SK-MEL-5 (cell line): Measurements from ENCODE around the gene MCF2L2. TPM values are rescaled to one million over a fixed set of nuclear protein-coding genes. Genes with fewer than 3 reads are reported as not detected.
"Not testable (repeated sequence)": the region's sequence is repeated elsewhere in the genome, so short reads cannot be mapped to it uniquely, and the experiment has no call there.

Experiments used
- DNase-seq: peaks from one replicate; pipeline ENCODE4 v3.0.0-alpha.2; 2016; ENCODE audit warnings: low read depth, low spot score
- in situ Hi-C: cut with HindIII; loops from 2 replicates; pipeline ENCODE4 v1.10.0; 2016; ENCODE audit warnings: low sequenced_read_pairs, high pct_unique_total_duplicates, low pct_unique_long_range_greater_than_20kb
- total RNA-seq: library from RNA; depleted of rRNA; stranded (reverse); fragments of >200 nt; shearing (Covaris generic); gene quantifications from 2 replicates; pipeline ENCODE4 v1.2.3, GENCODE V29; 2014

MCF2L2 gene
- total RNA-seq, 1 experiment from 2014 or later: 0.79 TPM

DNA sequence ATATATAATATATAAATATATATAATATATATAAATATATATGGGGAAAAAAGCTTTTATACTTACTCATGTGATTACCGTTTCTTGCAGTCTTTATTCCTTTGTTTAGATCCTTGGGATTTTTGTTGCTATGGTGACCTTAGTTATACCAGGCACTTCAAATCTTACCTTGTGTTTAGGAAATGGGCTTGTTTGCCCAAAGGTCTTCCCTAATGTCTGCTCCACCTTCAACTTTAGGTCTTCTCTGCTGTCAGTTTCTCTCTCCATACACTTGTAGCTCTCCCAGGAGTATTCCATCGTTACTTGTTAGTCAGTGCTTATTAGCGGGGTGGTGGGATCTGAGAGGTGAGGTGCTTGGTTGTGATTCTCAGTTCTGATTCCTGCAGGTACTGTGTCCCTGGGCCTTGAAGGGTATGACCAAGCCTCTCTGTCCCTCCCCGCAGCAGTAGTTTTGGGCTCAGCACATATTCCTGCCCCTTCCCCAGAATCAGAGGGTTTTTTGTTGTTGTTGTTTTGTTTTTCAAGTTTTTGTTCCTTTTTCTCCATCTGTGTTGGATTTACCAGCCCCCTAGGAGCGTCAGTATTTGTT lies 256.3 kb downstream of the MCF2L2 start:
- no peak for DNase-seq
- in situ Hi-C loops: no loop called here

DNA sequence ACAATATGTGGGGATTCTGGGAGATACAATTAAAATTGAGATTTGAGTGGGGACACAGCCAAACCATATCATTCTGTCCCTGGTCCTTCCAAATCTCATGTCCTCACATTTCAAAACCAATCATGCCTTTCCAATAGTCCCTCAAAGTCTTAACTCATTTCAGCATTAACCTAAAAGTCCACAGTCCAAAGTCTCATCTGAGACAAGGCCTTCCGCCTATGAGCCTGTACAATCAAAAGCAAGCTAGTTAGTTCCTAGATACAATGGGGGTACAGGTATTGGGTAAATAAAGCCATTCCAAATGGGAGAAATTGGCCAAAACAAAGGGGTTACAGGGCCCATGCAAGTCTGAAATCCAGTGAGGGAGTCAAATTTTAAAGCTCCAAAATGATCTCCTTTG lies 260.4 kb downstream of the MCF2L2 start:
- in situ Hi-C loops, DNase-seq: not testable (repeated sequence)

DNA sequence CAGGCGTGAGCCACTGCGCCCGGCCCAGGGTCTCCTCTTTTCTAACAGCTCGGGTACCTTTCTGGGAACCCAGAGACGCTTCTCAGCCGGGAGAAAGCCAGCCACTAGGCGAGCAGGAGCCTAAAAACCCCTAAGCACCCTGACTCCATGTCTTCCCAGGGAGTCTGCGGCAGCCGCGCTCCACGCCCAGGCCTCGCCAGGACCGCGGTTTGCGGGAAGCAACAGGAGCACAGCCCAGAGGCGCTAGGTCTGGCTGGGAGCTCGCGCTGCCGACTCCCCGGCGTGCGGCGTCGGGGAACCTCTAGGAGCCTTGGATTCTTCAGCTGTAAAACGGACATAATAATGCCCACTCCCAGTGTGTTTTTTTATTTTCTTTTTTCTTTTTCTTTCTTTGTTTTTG lies 264.9 kb downstream of the MCF2L2 start:
- DNase-seq: no peak
- in situ Hi-C loops: no loop called here

DNA sequence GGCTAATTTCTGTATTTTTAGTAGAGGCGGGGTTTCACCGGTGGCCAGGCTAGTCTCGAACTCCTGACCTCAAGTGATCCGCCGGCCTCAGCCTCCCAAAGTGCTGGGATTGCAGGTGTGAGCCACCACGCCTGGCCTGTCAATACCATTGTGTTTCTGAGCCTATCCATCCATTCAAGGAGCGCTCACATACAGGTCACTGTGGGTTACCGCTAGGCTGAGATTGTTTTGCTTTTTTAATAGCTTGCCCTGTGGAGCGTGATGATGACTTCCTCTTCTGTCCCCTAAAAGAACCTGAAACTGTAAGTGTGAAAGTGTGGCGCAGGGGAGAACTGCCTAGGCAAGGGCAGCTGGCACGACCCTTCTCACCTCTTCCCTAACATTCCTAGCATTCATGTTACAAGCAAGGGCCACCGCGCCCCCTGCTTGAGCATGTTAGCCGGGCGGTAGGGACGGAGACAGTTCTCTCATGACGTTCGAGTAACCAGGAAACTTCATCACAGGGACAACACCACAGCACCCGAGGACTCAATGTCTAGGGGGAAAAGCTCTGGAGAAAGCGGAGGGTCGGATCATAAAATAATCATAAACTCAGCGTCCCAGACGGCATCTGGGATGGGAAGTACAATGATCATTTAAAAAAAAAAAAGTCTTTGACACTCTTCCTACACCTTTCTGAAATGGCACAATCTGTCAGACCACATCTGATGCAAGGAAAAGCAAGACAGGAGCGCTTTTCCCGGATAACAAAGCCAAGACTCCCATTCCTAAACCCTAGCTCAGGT lies 266.7 kb downstream of the MCF2L2 start:
- in situ Hi-C loops: no loop called here
- DNase-seq: no peak

DNA sequence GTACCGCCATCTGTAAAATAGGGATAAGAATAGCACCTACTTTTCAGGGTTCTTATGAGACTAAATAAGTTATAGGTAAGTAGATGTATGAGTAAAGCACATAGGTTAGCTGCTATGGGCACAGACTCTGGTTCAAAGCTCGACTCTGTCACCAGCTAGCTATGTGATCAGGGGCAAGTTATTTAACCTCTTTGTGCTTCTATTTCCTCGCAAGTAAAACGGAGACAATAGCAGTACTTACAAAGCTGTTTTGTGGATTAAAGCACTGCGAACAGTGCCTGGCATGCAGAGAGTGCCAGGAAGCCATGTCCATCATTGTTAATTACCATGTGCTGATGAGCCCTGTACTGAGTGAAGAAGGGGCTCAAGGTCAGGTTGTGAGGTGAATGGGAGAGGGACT lies 267.8 kb downstream of the MCF2L2 start:
- in situ Hi-C loops: no loop called here
- DNase-seq: no peak

DNA sequence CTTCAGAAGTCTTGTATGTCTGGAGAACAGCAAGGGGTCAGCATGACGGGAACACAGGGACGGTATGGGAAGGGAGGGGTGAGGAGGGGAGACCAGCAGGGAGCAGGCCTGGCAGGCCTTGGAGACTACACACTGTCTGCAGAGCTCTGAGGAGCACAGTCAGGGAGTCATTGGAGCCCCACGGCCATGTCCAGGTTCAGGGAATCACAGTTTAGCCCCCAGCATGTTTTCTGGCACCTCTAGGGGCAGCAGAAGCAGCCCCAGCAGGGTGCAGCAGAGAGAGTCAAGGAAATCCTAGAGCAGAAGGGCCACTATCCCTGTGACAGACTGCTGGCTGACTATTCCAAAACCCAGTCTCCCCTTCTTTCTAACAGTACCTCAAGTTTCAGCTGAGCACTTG lies 269.1 kb downstream of the MCF2L2 start:
- peak; percentile 26 for DNase-seq
- in situ Hi-C loops: no loop called here

DNA sequence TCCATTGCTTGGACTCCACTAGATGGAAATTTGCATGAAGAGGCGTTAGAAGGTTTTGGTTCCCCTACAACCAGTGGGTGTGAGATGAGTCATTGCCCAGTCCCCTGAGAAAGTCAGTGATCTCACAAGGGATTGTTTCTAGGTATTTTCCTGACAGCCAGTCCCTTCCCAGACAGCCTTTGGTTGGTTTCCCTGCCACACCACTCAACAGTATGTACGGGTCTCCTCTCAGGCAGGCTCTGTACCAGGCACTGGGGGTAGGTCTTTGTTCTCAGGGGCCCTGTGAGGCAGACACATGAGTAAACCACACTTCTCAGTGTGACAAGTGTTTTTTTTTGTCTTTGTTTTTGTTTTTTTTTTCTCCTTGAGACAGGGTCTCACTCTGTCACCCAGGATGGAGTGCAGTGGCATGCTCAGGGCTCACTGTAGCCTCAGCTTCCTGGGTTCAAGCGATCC lies 269.8 kb downstream of the MCF2L2 start:
- in situ Hi-C loops: no loop called here
- peak; percentile 16 for DNase-seq

DNA sequence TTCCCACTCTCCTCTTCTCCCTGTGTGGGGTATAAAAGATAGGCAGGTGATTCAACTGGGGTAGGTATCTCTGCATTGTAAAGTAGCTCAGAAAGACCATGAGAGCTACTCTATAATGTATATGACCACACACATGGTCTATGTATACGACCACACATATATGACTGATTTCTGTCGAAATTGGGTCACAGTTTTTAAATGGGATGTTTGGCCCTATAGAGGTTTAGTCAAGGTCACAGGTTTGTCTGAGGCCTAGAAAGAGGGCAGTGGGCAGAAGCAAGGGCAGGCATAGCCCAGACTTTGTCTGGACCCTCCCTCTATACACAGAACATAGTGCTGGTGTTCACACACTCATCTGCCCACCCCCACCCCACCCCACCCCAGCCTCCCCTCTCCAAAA lies 270.3 kb downstream of the MCF2L2 start:
- no peak for DNase-seq
- in situ Hi-C loops: no loop called here

DNA sequence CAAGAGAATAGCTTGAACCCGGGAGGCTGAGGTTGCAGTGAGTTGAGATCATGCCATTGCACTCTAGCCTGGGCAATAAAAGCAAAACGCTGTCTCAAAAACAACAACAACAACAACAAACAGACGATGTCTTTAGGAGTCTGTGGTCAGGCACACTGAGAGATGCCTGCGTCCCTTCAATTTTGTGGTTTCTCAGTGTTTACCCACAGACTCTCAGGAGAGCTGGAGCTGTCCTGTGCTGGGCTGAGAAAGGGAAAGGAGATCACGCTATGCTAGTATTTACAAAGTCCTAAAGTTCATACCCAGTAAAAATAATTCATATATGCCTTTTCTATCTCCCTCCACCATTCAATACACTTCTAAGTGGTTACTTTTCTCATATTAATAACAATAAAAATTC lies 272.2 kb downstream of the MCF2L2 start:
- DNase-seq: no peak

DNA sequence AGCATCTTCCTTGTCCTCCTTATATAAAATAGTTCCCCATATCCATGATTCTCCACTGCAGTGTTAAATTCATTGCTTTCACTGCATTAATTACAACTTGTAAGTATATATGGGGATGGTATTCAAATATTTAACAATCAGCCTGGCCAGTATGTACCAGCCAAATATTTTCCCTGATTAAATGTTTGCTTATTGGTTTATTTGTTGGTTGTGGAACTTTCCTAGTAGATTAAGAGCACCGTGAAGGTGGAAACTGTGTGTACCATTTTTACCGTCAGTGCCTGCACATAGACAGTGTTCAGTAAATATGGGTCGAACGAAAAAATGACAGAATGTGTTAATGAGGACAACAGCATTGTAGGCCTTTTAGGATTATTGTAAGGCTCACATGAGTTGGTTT lies 272.9 kb downstream of the MCF2L2 start:
- in situ Hi-C loops: no loop called here
- DNase-seq: no peak

More for the DNA sequence above, 272.2 kb downstream of the MCF2L2 start:
- in situ Hi-C loops: no loop called here

DNA sequence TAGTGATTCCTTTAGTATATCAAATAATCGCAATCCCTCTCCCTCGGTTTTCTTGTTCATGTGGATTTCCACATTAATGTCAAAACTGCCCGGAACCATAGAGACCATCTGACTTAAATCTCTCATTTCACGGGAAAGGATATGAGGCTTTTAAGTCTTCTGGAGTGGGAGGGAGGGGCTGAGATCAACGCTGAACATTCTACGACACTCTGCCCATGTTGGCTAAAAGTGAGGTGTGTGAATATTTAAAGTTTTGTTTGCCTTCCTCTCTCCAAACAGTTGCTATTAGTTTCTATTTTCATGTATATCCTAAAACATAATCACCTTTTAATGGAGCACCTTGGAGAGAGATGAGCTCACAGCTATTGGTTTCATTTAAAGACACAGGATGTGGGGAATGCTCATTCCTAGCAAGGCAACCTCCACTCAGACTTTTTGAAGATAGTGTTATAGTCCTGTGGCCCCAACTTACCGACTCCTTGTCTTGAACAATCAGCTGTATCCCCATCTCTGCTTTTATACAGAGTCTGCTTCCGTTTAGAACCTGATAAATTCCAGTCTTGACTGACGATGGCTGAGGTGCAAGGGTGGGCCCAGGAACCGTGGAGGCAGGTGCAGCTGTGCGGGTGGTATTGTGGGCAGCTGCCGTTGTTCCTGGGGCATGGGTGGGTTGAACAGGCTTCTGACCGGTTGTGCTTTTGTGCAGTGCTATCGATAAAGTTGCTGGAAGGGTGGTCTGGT lies 275.0 kb downstream of the MCF2L2 start:
- in situ Hi-C loops: no loop called here
- no peak for DNase-seq

DNA sequence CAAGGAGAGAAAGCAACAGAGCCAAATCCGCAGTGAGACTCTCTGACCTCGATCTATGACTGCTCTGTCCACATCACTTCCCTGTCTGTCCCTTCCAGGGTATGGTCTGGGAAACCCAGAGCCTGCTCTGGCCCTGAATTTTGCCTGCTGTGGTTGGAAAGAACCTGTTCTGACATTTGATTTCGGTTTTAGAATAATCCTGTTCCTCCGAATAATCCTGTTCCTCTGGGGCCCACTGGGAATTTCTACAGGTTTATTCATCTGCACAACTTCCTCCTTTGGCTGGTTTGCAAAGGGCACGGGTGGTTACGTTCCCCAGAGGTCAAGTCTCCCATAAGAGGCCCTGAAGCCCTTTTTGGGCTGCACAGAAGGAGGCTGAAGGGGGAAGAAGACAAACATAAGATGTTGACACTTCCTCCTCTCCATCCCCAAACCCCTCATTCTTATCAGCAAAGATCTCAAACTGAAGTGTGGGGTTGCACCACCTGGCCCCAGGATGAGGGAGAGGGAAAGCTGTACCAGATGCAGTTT lies 276.5 kb downstream of the MCF2L2 start:
- in situ Hi-C loops: no loop called here
- DNase-seq: no peak

DNA sequence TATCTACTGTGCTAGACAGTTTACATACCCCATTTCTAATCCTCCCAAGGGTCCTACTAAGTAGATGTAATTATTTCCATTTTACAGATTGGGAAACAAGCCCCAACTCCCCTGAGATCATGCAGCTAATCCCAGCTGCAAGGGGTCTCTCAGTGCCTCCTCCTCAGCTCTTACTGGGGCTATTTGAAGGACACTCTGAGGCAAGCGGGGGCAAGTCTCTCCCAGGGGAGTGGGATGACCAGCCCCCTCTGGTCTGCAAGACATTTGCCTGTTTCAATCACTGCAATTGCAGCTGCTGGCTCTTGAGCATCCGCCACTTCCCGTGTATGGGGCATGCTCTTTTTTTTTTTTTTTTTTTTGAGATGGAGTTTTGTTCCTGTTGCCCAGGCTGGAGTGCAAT lies 277.3 kb downstream of the MCF2L2 start:
- no peak for DNase-seq
- in situ Hi-C loops: no loop called here

DNA sequence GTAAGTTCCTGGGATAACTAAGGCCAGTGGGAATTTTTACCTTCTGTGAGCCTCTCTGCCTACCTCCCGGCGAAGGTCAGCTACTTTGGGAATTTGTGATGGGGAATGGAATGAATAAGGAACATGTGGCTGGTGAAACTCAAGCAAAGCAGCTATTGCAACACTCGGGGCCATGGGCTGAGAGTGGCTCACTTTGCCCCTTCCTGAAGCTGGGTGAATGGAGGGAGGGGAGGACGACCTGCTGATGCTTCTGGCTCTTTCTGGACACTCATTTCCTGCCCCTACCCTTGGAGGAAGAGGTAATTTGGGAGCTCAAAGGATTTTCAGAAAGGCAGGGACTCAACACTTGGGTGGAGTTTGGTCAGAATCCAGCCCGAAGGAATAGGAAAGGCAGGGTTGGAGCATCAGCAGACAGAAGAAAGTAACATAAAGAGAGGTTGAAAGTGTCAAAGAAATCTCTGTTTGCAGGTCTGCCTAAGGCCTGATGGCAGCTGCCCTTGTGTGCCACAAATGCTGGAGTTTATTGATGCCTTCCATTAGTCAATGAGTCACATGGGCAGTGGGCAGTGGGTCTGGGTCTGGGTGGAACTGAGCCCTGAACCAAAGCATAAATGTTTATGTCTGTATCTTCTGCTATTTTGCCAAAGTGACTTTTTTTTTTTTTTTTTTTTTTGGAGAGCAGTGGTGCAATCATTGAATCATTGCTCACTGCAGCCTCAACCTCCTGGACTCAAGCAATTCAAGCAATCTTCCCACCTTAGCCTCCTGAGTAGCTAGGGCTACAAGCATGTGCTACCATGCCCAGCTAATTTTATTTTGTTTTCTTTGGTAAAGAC lies 278.3 kb downstream of the MCF2L2 start:
- in situ Hi-C loops: no loop called here
- DNase-seq: peak; percentile 87

DNA sequence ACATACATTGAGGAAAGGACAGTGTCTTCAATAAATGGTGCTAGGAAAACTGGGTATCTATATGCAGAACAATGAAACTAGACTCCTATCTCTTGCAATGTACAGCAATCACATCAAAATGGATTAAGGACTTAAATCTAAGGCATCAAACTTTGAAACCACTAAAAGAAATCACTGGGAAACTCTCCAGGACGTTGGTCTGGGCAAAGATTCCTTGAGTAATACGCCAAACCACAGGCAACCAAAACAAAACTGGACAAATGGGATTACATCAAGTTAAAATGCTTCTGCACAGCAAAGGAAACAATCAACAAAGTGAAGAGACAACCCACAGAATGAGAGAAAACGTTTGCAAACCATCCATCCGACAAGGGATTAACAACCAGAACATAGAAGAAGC lies 280.4 kb downstream of the MCF2L2 start:
- DNase-seq: no peak
- in situ Hi-C loops: no loop called here

DNA sequence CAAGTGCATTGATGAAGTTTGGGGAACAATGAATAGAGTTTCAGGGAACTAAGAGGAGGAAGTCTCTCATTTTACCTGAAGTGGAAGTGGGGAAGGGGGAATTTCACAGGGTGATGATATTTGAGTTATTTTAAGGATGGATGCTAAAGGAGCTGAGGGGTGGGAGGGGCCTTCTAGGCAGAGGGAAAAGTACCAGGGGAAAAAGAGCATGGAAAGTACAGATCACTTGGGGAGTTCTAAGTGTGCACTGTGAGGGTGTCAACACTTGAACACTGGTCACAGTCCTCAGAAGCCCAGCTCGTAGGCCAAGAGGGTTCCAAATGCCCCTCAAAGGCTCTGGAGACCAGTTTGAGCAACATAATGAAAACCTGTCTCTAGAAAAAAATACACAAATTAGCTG lies 284.1 kb downstream of the MCF2L2 start:
- in situ Hi-C loops: no loop called here
- DNase-seq: no peak

DNA sequence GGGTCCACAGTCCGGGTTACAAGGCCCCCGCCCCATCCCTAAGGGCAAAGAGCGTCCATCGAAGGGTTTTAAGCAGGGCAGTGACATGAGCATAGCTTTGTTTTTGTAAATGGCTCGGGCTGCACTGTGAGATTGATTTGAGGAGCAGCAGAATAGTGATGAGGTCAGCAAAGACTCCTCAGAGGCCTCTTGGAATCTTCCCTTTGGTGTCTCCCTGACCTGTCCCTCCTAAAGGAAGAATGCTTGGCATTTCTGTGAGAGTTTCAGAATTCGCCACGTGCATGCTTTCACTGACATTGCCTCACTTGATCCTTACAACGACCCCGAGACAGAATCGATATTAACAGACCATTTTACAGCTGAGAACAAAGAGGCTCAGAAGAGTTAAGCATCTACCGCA lies 286.2 kb downstream of the MCF2L2 start:
- in situ Hi-C loops: no loop called here
- no peak for DNase-seq

DNA sequence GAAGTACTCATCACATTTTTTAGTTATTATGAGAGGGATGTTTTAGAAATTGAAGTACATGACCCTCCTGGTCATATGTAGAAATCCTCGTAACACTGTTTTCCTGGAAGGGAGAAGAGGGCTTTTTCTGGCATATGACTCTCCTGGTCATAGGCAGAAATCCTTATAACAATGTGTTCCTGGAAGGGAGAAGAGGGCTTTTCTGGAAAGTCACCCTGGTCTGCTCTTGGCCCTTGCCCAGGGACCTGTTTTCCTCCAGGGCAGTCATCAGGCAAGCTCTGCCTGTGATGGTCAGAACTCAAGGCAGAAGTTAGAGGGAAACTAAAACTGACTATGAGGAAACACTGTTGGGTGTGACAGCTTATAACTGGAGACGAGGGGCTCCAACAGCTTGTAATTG lies 293.6 kb downstream of the MCF2L2 start:
- no peak for DNase-seq
- in situ Hi-C loops: no loop called here
